Peyer's patch (tissue), 4 donors: ENCODE measurements around the gene MRPL14.

ENCODE experiments used
- CTCF ChIP-seq, 6 experiments: fragments of 450-650 bp in 4 of 6; fragments of 200-600 bp in 2 of 6; sonication (generic) in 1 of 6; IDR thresholded peaks; one replicate each; pipeline ENCODE4 v1.5.1; 2017 to 2019; ENCODE audit warnings: antibody characterized with exemption in 6 of 6, mild to moderate bottlenecking in 3 of 6, moderate library complexity in 1 of 6
- POLR2A ChIP-seq, 2 donors: fragments of 450-650 bp; IDR thresholded peaks; one replicate each; pipeline ENCODE4 v1.5.1; 2017; ENCODE audit warnings: antibody characterized with exemption in 2 of 2, mild to moderate bottlenecking in 2 of 2, moderate library complexity in 2 of 2

- TF ChIP-seq CTCF (IDR thresholded peaks at IDR 0.05) (no peak), POLR2A (IDR thresholded peaks at IDR 0.05) (no peak)
Measured at GRCh38 chr6:44079672-44080071, 47.6 kb downstream of the MRPL14 start.
